Kidney epithelial cell (primary cell): ENCODE data around the gene C19orf44. TPM values are rescaled to one million over a fixed set of nuclear protein-coding genes. Genes with fewer than 3 reads are reported as not detected.

Source experiments
- DNase-seq: peaks from one replicate; pipeline ENCODE4 v3.0.0-alpha.2; 2010; ENCODE audit warnings: low read depth
- H3K27me3 ChIP-seq: 2 replicates; pipeline ENCODE4 v1.6.0; 2011; ENCODE audit warnings: low read length; ENCODE audit not compliant: control insufficient read depth, insufficient read depth
- H3K36me3 ChIP-seq: 2 replicates; pipeline ENCODE4 v1.5.1; 2011; ENCODE audit warnings: low read length; ENCODE audit not compliant: control insufficient read depth, insufficient read depth
- H3K4me3 ChIP-seq: 2 replicates; pipeline ENCODE4 v1.5.1; 2011; ENCODE audit warnings: low read depth, mild to moderate bottlenecking, control low read depth, low read length
- total RNA-seq: library from RNA; depleted of rRNA; stranded (reverse); fragments of >200 nt; gene quantifications from 2 replicates; pipeline ENCODE4 v1.2.3, GENCODE V29; 2015
- TF ChIP-seq, protein P1 (sequence below): IDR thresholded peaks from 2 replicates; pipeline ENCODE4 v1.5.1; 2011; ENCODE audit warnings: mild to moderate bottlenecking, moderate library complexity, low read length, control low read depth, inconsistent platforms; ENCODE audit not compliant: insufficient read depth, poor library complexity, severe bottlenecking

The C19orf44 gene
- total RNA-seq, 1 donor from 2014 or later: 2.7 TPM

DNA sequence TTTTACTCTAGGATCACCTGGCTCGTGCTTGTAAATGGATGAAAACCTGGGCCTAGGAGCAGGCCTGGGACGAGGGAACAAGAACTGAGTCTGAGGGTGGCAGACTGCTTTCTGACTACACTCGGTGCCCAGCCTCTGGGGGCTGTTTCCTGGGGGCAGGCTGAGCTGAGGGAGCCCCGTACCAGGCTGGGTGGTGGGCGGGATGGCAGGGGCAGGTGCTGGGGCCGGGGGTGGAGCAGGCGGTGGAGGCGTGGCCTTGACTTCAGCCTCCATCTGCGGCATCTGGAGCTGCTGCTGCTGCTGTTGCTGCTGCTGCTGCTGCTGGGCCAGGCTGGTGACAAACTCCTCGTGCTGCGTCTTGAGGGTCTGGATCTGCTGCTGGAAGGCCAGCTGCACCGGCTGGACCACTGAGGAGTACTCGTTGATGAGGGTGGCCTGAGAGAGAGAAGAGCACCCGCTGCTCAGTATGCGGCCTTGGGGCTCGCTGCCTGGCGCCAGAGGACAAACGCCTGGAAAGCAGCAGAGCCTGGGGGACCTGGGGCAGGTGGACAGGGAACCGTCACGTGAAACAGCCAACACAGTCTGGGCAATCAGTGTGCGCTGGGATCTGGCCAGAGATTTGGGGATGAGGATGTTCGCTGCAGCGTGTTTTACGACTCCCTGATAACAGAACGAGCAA, 33.4 kb downstream of the C19orf44 start:
- DNase-seq: no peak
- no peaks in the 10 kb centered on the region for H3K27me3 ChIP-seq
- H3K4me3 ChIP-seq: no peak overlapping the region
- TF ChIP-seq, protein P1, sequence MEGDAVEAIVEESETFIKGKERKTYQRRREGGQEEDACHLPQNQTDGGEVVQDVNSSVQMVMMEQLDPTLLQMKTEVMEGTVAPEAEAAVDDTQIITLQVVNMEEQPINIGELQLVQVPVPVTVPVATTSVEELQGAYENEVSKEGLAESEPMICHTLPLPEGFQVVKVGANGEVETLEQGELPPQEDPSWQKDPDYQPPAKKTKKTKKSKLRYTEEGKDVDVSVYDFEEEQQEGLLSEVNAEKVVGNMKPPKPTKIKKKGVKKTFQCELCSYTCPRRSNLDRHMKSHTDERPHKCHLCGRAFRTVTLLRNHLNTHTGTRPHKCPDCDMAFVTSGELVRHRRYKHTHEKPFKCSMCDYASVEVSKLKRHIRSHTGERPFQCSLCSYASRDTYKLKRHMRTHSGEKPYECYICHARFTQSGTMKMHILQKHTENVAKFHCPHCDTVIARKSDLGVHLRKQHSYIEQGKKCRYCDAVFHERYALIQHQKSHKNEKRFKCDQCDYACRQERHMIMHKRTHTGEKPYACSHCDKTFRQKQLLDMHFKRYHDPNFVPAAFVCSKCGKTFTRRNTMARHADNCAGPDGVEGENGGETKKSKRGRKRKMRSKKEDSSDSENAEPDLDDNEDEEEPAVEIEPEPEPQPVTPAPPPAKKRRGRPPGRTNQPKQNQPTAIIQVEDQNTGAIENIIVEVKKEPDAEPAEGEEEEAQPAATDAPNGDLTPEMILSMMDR: no peak
- peaks cover 4% of the 10 kb centered on the region for H3K36me3 ChIP-seq

DNA sequence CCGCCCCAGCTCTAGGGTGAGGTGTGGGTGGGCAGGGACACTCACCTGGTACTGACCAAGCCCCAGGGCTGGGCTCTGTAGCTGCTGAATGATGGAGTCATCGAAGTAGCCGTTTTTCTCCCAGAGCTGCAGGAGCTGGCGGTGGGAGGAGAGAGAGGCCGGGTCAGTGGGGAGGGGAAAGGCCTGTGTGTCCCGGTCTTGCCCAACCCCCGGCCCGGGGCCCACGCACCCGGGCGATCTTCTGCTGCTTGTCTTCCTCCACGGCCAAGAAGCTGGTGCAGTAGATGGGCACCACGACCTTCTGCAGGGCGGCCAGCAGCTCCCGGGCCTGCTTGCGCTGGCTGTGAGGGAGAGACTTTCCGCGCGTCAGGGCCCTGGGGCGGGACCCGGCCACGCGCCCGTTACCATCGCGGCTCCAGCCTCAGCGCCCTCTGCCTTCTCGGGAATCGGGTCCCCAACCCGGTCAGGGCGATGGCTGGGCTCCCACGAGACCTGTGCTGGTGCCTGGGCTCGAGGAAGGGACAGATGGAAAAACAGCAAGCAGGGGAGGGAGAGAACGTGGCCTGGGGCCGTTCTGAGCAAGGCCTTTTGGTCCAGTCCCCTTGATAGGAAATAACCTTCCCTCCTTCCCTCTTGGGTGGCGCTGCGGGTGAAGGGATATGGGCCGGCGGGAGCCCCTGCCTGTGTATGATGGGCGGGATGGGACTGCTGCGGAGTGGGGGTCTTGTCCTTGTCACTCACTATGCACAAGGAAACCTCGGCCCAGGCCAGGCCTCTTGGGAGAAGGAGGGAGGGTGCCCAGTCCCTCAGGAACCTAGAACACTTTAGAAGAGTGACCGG, 34.6 kb downstream of the C19orf44 start:
- TF ChIP-seq, protein P1: no peak
- peaks cover 2% of the 10 kb centered on the region for H3K36me3 ChIP-seq
- no peak overlapping the region for H3K4me3 ChIP-seq
- no peaks in the 10 kb centered on the region for H3K27me3 ChIP-seq
- no peak for DNase-seq

DNA sequence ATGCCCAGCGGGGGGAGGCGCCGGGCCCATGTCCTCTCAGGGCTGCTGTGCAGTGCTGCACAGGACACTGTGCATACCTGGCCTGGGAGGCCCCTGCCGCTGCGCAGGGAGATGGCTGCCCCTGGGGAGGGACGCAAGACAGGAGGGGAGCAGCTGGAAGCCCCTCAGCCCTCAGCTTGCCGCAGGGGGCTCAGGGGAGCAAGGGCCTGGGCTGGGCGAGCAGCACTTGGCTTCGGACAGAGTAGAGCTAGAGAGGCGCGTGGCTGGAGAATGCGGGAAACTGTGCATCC, 35.1 kb downstream of the C19orf44 start:
- TF ChIP-seq, protein P1: no peak
- peaks cover 2% of the 10 kb centered on the region for H3K36me3 ChIP-seq
- DNase-seq: no peak

DNA sequence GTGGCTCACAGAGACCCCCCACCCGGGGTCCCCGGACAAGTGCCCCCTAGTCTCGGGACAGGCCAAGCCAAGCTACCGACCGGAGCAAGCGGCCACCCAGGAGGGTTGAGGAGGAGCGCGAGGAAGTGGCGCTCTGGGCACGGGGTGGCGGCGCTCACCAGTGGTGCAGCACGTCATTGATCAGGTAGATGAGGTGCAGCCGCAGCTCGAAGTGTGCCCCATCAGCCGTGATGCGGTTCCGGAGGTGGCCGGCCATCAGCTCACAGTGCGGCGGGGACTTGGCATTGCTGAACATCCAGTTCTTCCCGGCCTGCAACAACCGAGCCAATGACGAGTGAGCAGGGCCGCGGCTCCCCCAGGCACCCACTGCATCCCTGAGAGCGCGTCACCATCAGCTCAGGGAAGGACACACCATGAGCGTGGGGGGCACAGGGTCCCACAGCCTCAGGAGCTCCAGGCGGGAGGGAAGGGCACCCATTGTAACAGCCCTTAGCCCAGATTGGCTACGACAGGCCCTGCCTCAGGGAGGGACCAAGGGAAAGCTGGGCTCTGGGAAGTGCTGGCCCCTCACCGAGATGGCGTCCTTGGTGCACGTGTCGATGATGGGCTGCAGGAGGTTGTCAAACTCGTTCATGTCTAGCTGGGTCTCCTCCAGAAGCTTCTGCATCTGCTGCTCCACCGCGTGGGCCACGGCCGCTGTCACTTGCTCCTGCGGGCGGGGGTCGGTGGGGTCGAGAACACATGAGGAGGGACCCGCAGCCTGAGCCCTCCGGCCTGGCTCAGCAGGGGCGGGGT, 36.4 kb downstream of the C19orf44 start:
- TF ChIP-seq, protein P1: no peak
- Histone ChIP-seq H3K27me3 (no peaks in the 10 kb centered on the region), H3K36me3 (peaks cover 1% of the 10 kb centered on the region), H3K4me3 (no peak overlapping the region)
- no peak for DNase-seq

More for the DNA sequence above, 35.1 kb downstream of the C19orf44 start:
- Histone ChIP-seq H3K4me3 (no peak overlapping the region), H3K27me3 (no peaks in the 10 kb centered on the region)

DNA sequence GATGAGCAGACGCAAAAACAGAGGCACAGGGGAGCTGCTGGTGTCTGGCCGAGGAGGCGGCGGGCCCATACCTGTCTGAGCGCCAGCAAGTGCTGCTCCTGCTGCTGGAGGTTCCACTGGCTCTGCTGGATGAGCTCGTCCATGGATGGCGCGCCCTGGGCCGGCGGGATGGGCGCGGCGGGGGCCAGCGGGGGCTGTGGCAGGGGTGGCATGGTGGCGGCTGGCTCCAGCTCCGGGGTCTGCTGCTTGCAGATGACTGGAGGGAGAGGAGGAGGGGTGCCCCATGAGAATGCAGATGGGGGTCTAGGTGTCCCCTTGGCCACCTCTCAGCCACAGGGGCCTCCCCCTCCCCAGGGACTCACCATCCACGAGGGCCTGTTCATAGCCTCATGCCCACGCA, 39.2 kb downstream of the C19orf44 start:
- TF ChIP-seq, protein P1: no peak
- peaks cover 4% of the 10 kb centered on the region for H3K36me3 ChIP-seq
- DNase-seq: no peak
- no peaks in the 10 kb centered on the region for H3K27me3 ChIP-seq
- no peak overlapping the region for H3K4me3 ChIP-seq
